Ascending aorta (tissue), 2 donors: ENCODE data around the gene ABCC8. TPM values are rescaled to one million over a fixed set of nuclear protein-coding genes. Genes with fewer than 3 reads are reported as not detected.

Experiments used
- DNase-seq, 2 donors: peaks; one replicate each; pipeline ENCODE4 v3.0.0-alpha.2; 2019; ENCODE audit warnings: low spot score in 2 of 2
- H3K27ac ChIP-seq, 2 donors: fragments of 200-600 bp; sonication (generic); one replicate each; pipeline ENCODE4 v1.5.1; 2016 to 2017; ENCODE audit warnings: mild to moderate bottlenecking in 1 of 2
- H3K27me3 ChIP-seq: fragments of 200-600 bp; sonication (generic); one replicate; pipeline ENCODE4 v1.5.1; 2017
- H3K36me3 ChIP-seq, 2 donors: fragments of 200-600 bp; sonication (generic); one replicate each; pipeline ENCODE4 v1.5.1; 2016
- H3K4me1 ChIP-seq, 2 donors: fragments of 200-600 bp; sonication (generic); one replicate each; pipeline ENCODE4 v1.5.1; 2016 to 2017; ENCODE audit warnings: mild to moderate bottlenecking in 1 of 2
- H3K4me3 ChIP-seq, 2 donors: fragments of 200-600 bp; sonication (generic); one replicate each; pipeline ENCODE4 v1.5.1; 2016 to 2017; ENCODE audit warnings: mild to moderate bottlenecking in 1 of 2
- H3K9me3 ChIP-seq, 2 donors: fragments of 200-600 bp; sonication (generic); one replicate each; pipeline ENCODE4 v1.5.1; 2016
- intact Hi-C: fragments of 100-400 bp; cut with DNase I; formaldehyde crosslinking; loops from one replicate; pipeline ENCODE4 v1.15.1; 2023
- total RNA-seq: library from RNA; depleted of rRNA; stranded (reverse); fragments of >200 nt; gene quantifications from one replicate; pipeline ENCODE4 v1.1.0, GENCODE V29; 2016
- TF ChIP-seq, protein P1 (sequence below), 3 experiments: fragments of 200-600 bp in 2 of 3; fragments of 450-650 bp in 1 of 3; sonication (generic) in 2 of 3; IDR thresholded peaks; one replicate each; pipeline ENCODE4 v1.5.1; 2016 to 2019; ENCODE audit warnings: antibody characterized with exemption in 3 of 3, mild to moderate bottlenecking in 1 of 3, moderate library complexity in 1 of 3

The ABCC8 gene
- total RNA-seq, 1 donor from 2014 or later, result not detected

GRCh38 chr11:17414992-17415391 lies 61.7 kb downstream of the ABCC8 start:
- Histone ChIP-seq H3K4me3 (no peak overlapping the region), H3K9me3 (no peaks in the 10 kb centered on the region), H3K27me3 (no peaks in the 10 kb centered on the region), H3K4me1 (no peaks in the 10 kb centered on the region), H3K27ac (no peak overlapping the region), H3K36me3 (no peaks in the 10 kb centered on the region)
- intact Hi-C loops, result loop anchor here (5.0 kb wide), 1 partner anchor 62 kb away; the partner anchor contains the start of gene ABCC8
- DNase-seq, result no peak
- TF ChIP-seq, protein P1, sequence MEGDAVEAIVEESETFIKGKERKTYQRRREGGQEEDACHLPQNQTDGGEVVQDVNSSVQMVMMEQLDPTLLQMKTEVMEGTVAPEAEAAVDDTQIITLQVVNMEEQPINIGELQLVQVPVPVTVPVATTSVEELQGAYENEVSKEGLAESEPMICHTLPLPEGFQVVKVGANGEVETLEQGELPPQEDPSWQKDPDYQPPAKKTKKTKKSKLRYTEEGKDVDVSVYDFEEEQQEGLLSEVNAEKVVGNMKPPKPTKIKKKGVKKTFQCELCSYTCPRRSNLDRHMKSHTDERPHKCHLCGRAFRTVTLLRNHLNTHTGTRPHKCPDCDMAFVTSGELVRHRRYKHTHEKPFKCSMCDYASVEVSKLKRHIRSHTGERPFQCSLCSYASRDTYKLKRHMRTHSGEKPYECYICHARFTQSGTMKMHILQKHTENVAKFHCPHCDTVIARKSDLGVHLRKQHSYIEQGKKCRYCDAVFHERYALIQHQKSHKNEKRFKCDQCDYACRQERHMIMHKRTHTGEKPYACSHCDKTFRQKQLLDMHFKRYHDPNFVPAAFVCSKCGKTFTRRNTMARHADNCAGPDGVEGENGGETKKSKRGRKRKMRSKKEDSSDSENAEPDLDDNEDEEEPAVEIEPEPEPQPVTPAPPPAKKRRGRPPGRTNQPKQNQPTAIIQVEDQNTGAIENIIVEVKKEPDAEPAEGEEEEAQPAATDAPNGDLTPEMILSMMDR (IDR thresholded peaks at IDR 0.05), result no peak

GRCh38 chr11:17414317-17414737 lies 62.3 kb downstream of the ABCC8 start:
- H3K4me1 ChIP-seq, result no peaks in the 10 kb centered on the region
- no peaks in the 10 kb centered on the region for H3K9me3 ChIP-seq
- H3K27ac ChIP-seq, result no peak overlapping the region
- no peak overlapping the region for H3K4me3 ChIP-seq
- H3K36me3 ChIP-seq, result no peaks in the 10 kb centered on the region
- no peaks in the 10 kb centered on the region for H3K27me3 ChIP-seq
- TF ChIP-seq, protein P1 (IDR thresholded peaks at IDR 0.05), result no peak
- no peak for DNase-seq
- intact Hi-C loops, result no loop called here

DNA sequence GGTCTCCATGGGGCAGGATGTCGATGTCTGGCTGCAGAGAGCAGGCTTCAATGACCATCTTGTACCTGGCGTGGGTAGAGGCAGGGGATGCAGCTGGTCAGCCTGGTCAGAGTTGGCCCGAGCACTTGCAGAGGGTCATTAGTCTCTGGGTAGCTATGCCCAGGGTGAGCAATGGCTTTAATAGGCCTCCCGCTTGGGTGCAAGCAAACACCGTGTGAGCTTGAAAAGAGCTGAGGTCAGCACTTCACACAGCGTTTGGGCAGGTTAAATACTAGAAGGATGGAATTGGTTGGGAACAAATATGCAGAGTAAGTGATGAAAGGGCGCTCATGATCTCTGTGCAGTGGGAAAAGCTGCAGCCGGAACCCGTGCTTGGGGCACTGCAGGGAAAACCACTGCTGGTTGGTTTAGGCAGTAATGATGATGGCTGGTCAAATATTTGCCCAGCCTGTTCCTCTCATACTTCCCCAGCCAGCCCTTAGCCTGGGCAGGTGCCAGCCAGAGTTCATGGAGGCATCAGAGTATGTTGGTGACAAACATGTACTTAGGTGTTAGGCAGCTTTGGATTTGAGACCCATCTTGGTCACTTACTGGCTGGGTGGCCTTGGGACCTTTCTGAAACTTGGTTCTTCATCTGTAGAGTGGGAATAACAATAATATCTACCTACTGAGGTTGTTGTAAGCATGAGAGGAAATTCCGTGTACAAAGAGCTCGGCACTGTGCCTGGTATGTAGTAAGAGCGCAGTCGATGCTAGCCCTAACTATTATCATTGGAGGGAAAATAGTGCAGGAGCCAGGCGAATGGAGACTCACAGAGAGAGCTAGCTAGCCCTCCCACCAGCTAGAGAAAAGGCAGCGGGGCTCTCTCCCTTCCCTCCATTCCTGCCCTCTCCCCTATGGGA lies 63.0 kb downstream of the ABCC8 start:
- no peak overlapping the region for H3K27ac ChIP-seq
- H3K4me1 ChIP-seq, result no peaks in the 10 kb centered on the region
- H3K9me3 ChIP-seq, result no peaks in the 10 kb centered on the region
- no peaks in the 10 kb centered on the region for H3K36me3 ChIP-seq
- intact Hi-C loops, result no loop called here
- no peak for DNase-seq
- no peaks in the 10 kb centered on the region for H3K27me3 ChIP-seq
- TF ChIP-seq, protein P1 (IDR thresholded peaks at IDR 0.05), result no peak
- no peak overlapping the region for H3K4me3 ChIP-seq

- no peaks in the 10 kb centered on the region for H3K9me3 ChIP-seq
- H3K27me3 ChIP-seq, result no peaks in the 10 kb centered on the region
- no peak overlapping the region for H3K27ac ChIP-seq
- no peaks in the 10 kb centered on the region for H3K4me1 ChIP-seq
- TF ChIP-seq, protein P1 (IDR thresholded peaks at IDR 0.05), result no peak
- H3K4me3 ChIP-seq, result no peak overlapping the region
- H3K36me3 ChIP-seq, result no peaks in the 10 kb centered on the region
- intact Hi-C loops, result no loop called here
- DNase-seq, result no peak
Observed at GRCh38 chr11:17412488-17413180, 64.0 kb downstream of the ABCC8 start.

- intact Hi-C loops, result no loop called here
Observed at GRCh38 chr11:17411418-17411817, 65.2 kb downstream of the ABCC8 start.

More at GRCh38 chr11:17411418-17411817, 65.2 kb downstream of the ABCC8 start:
- Histone ChIP-seq H3K27me3 (no peaks in the 10 kb centered on the region), H3K4me1 (peaks cover 2 to 5% of the 10 kb centered on the region in 2 donors), H3K36me3 (no peaks in the 10 kb centered on the region), H3K4me3 (no peak overlapping the region), H3K27ac (no peak overlapping the region), H3K9me3 (no peaks in the 10 kb centered on the region)
- DNase-seq, result no peak
- TF ChIP-seq, protein P1 (IDR thresholded peaks at IDR 0.05), result no peak
